NCI-H128 (cell line): Measurements from ENCODE around the gene HMBS.

Experiments
- DNase-seq: peaks from one replicate; lab custom pipeline; 2025; ENCODE audit not compliant: unreplicated experiment; lab: John Stamatoyannopoulos, UW

HMBS gene

GRCh38 chr11:119067371-119068222, 17.1 kb upstream of the HMBS start, which contains the start of gene VPS11:
Gene VPS11 (plus strand): TSS chr11:119067818. CDS start chr11:119067824, 6 bp downstream.
- DNase-seq, result peak; percentile 88

DNA sequence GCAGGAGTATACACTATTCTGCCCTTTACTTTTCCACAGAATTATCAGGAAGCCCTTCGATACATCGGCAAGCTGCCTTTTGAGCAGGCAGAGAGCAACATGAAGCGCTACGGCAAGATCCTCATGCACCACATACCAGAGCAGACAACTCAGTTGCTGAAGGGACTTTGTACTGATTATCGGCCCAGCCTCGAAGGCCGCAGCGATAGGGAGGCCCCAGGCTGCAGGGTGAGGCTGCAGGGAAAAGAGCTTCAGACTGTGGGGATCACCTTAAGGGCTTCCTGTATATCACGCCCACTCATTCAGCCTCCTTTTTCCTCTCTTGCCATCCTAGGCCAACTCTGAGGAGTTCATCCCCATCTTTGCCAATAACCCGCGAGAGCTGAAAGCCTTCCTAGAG, 6.8 kb upstream of the HMBS start:
- DNase-seq, result no peak

- DNase-seq, result no peak
Measured at GRCh38 chr11:119078675-119079420, 5.8 kb upstream of the HMBS start.

- DNase-seq, result no peak
Measured at GRCh38 chr11:119081682-119082260, 2.9 kb upstream of the HMBS start.

DNA sequence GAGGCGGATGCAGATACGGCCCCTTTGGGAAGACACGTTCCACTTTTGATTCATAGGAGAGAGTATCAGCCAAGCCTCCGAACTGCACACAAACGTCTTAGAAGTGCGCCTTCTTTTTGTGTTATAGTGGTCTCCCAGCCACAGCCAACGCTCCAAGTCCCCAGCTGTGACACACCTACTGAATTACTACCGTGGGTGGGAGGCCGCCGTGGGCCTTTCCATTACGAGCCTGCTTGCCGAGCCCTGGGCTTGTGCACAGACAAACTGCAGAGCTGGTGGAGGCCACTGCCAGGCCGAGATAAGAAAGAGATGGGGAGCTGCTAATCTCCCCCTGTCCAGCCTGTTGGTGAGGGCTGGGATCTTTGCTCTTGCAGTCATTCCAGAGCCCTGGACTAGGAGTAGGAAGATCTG, 761 bp downstream of the HMBS start:
- DNase-seq, result no peak

DNA sequence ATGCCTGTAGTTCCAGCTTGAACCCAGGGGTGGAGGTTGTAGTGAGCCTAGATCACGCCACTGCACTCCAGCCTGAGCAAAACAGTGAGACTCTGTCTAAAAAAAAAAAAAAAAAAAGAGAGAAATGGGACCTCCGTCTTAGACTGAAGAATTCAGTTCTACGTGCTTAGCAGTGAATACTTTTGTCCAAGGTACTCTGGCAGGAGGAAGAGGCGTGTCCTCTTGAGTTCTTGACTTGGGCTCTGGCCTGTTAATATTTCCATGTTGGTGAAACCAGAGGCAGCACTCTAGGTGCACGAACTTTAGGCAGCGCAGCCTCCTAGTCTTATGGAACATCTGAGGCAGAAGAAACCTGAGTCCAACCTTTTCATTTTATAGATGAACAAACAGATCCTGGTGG, 2.4 kb downstream of the HMBS start:
- no peak for DNase-seq

GRCh38 chr11:119087747-119088241, 3.1 kb downstream of the HMBS start:
- DNase-seq, result no peak

- DNase-seq, result no peak
Measured at GRCh38 chr11:119088406-119088805, 3.7 kb downstream of the HMBS start.

DNA sequence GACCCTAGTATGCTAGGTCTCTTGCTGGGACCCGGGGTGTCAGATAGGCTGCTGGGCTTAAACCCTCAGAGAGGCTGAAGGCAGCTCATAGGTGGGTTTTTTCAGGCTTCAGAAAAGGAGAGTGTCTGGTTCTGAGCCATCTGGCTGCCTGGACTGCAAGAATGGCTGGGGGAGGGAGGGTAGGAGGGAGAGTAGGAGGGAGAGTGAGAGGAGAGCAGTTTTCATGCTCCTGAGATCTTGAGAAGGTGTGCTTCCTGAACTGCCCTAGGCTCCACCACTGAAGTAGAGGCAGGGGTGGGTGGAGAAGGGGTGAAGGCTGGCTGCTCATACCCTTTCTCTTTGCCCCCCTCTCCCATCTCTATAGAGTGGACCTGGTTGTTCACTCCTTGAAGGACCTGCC, 4.6 kb downstream of the HMBS start:
- DNase-seq, result no peak

DNA sequence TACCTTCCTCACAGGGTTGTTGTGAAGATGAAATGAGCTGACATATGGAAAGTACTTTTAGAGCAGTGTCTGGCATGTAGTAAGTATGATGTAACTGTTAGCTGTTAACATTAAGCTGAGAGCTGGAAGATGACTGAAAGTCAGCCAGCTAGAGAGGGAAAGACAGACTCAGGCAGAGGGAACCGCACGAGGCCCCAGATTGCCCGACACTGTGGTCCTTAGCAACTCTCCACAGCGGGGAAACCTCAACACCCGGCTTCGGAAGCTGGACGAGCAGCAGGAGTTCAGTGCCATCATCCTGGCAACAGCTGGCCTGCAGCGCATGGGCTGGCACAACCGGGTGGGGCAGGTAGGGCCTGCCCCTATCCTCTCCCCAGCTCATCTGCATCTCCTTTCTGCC, 6.5 kb downstream of the HMBS start:
- no peak for DNase-seq

DNA sequence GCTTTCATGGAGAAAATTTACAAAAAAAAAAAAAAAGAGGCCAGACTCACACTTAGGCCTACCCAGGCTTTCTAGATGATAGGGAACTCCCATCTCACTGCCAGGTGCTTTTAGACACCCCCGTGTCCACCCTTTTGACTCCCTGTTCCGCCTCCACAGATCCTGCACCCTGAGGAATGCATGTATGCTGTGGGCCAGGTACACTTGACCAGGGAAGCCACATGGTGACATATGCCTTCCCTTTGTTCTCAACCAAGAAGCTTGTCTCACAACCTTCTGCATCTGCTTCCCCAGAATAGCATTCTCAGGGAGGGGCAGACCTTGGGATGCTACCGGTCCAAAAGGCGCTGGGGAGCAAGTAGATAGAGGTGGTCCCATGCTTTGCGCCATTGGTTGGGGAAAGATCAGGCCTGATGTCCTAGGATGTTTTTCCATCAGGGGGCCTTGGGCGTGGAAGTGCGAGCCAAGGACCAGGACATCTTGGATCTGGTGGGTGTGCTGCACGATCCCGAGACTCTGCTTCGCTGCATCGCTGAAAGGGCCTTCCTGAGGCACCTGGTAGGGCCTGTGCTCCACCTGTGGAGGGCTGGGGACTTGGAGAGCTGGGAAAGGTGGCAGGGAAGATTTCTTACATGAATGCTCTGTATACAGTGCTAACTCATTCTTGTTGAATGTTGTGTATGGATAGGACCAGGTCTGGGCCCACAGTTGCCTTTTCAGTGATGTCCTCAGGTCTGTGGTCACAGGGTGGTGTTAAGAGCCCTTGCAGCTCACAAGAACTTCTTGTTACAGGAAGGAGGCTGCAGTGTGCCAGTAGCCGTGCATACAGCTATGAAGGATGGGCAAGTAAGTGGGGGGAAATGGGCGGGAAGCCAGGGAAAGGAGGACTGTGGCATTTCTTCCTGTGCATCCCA, 7.5 kb downstream of the HMBS start:
- DNase-seq, result no peak

DNA sequence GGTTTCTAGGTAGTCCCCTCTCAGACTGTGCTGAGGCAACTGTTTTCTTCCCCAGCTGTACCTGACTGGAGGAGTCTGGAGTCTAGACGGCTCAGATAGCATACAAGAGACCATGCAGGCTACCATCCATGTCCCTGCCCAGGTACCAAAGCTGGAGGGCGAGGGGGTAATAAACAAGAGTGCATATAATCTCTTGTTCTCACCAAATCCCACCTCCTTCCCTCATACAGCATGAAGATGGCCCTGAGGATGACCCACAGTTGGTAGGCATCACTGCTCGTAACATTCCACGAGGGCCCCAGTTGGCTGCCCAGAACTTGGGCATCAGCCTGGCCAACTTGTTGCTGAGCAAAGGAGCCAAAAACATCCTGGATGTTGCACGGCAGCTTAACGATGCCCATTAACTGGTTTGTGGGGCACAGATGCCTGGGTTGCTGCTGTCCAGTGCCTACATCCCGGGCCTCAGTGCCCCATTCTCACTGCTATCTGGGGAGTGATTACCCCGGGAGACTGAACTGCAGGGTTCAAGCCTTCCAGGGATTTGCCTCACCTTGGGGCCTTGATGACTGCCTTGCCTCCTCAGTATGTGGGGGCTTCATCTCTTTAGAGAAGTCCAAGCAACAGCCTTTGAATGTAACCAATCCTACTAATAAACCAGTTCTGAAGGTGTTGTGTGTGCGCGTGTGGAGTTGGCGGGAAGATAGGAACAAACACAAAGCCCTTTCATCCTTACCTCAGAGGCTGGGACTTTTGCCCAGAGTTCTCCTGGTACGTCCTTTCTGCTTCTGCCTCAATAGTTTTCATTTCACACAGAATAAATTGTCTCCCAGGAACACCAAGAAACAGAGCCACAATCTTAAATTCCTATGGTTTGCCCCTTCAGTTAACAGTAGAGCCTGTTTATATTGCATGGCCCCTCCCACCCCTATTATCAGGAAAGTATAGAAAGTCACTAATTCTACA, 8.5 kb downstream of the HMBS start:
- no peak for DNase-seq

- DNase-seq, result no peak
Measured at GRCh38 chr11:119093942-119094815, 9.5 kb downstream of the HMBS start.

GRCh38 chr11:119094816-119095065, 10.1 kb downstream of the HMBS start:
- DNase-seq, result no peak

DNA sequence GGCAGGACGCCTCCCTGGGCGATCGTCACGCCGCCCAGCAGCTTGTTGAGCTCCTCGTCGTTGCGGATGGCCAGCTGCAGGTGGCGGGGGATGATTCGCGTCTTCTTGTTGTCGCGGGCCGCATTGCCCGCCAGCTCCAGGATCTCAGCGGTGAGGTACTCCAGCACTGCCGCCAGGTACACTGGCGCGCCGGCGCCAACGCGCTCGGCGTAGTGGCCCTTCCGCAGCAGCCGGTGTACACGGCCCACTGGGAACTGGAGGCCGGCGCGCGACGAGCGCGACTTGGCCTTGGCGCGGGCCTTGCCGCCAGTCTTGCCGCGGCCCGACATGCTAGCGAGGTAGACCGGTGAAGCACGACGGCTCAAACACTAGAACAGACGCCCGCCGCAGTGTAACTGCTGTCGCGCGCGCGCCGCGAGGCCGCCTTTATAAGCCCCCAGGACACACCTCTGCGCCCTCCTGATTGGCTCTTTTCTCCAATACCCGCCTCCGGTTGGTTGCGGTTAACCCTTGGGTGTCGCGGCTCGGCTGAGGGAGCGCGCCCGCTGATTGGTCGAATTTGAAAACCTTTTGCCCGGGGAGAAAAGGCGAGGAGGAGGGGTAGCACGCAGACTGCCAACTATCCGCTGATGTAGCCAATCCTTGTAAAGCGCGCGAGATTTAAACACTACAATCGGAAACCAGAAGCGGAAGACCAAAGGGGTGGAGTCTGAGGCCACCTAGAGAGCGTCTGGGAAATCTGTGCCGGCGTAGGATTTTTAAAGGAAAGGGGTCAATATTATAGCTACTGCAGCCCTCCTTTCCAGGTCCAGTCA, 10.6 kb downstream of the HMBS start:
- peak; percentile 96 for DNase-seq

DNA sequence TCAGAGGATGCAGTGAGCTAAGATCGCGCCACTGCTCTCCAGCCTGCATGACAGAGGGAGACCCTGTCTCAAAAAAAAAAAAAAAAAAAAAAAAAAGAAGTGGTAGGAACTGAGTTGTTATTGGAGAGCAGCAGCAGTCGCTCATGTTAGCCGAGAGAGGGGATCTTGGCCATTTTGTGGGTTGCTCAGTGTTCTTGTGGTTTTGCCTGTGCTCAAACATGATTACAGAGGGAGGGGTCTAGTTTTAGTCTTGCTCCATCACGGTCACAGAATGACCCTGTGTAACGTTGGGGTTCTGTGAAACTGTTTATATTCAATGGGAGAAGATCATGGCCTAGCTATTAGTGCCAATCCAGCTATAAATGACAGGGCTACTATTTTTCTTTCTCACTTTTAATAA, 15.0 kb downstream of the HMBS start:
- DNase-seq, result no peak

- DNase-seq, result no peak
Measured at GRCh38 chr11:119100246-119100970, 15.7 kb downstream of the HMBS start.
